Spleen (tissue), 7 donors: ENCODE data around the gene CDC6.

Experiments used
- POLR2AphosphoS5 ChIP-seq, 3 donors: sonication (generic); formaldehyde crosslinking; IDR thresholded peaks; one replicate each; pipeline ENCODE4 v1.5.1; 2017; ENCODE audit warnings: antibody characterized with exemption in 3 of 3
- TF ChIP-seq, protein P1 (sequence below), 11 experiments: fragments of 200-600 bp in 7 of 11; fragments of 450-650 bp in 4 of 11; sonication (generic) in 4 of 11; IDR thresholded peaks in 8 of 11; conservative IDR thresholded peaks in 3 of 11; 1 replicate in 7 of 11; 2 replicates in 4 of 11; pipeline versions ENCODE4 v1.4.0 to v1.8.0; 2016 to 2021; ENCODE audit warnings: antibody characterized with exemption in 11 of 11, inconsistent platforms in 4 of 11, mild to moderate bottlenecking in 1 of 11
- donor health status: DM: no; HTN: no; CAD: no; lungs with moderate emphysema.
- donor health status: DM: no; HTN: no; CAD: no.
- donor health status: DM: no; HTN: no; CAD: no.

DNA sequence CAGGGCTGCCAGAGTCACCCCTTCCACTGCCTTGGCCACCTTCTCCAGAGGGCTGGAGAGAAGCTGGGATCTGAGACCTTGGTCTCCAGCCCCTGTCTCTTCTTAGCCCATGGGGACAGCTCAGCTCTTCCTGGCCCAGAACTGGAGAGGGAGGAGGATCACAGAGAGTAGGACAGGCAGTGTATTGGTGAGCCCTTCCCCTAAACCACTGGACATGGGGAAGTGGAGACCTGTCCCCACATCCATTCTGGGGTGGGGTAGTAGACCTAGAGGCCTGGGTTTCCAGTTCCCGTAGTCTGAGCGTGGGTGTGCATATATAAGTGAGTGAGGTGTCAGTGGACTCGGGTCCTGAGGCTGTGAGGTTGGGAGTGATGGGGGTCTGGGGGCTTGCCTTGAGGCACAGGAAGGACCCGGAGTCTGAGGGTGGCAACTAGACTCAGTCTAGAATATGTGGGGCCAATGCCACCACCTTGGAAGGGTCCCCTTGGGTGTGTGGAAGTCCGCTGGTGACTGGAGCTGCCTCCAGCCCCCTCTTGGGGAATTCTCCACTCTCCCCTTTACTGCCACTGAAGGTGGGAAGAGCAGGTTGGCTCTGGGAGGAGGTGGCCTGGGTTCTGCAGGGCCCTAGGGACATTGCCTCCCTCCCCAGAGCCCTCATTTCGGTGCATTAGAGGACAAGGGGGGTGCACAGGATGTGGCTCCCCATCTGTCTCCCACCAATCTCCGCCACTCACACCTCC is 56.9 kb downstream of the CDC6 start:
- TF ChIP-seq, protein P1, sequence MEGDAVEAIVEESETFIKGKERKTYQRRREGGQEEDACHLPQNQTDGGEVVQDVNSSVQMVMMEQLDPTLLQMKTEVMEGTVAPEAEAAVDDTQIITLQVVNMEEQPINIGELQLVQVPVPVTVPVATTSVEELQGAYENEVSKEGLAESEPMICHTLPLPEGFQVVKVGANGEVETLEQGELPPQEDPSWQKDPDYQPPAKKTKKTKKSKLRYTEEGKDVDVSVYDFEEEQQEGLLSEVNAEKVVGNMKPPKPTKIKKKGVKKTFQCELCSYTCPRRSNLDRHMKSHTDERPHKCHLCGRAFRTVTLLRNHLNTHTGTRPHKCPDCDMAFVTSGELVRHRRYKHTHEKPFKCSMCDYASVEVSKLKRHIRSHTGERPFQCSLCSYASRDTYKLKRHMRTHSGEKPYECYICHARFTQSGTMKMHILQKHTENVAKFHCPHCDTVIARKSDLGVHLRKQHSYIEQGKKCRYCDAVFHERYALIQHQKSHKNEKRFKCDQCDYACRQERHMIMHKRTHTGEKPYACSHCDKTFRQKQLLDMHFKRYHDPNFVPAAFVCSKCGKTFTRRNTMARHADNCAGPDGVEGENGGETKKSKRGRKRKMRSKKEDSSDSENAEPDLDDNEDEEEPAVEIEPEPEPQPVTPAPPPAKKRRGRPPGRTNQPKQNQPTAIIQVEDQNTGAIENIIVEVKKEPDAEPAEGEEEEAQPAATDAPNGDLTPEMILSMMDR (IDR thresholded peaks at IDR 0.05 in 8 of 11, conservative IDR thresholded peaks at IDR 0.05 in 3 of 11) = no peak
- TF ChIP-seq POLR2AphosphoS5 (IDR thresholded peaks at IDR 0.05) = no peak
